Prostate gland (tissue), 2 donors: ENCODE measurements around the gene ABI3BP.

Experiments
- CTCF ChIP-seq, 4 experiments: fragments of 200-600 bp in 2 of 4; fragments of 450-650 bp in 2 of 4; sonication (generic) in 2 of 4; IDR thresholded peaks; 1 replicate in 3 of 4; 2 replicates in 1 of 4; pipeline ENCODE4 v1.5.1; 2016 to 2019; ENCODE audit warnings: antibody characterized with exemption in 4 of 4, mild to moderate bottlenecking in 2 of 4, moderate library complexity in 2 of 4
- POLR2AphosphoS5 ChIP-seq: sonication (generic); formaldehyde crosslinking; IDR thresholded peaks from one replicate; pipeline ENCODE4 v1.6.1; 2017; ENCODE audit warnings: antibody characterized with exemption

GRCh38 chr3:100947119-100947518 is 46.1 kb downstream of the ABI3BP start:
- TF ChIP-seq CTCF (IDR thresholded peaks at IDR 0.05) (no peak), POLR2AphosphoS5 (no peak)
